ENCODE measurements around the gene PARP4.

The PARP4 gene

GRCh38 chr13:24459726-24460125 lies 52.9 kb downstream of the PARP4 start:
- Histone ChIP-seq H3K9me3 (no peaks in the 10 kb centered on the region), H3K27ac (no peak overlapping the region), H3K27me3 (no peaks in the 10 kb centered on the region), H3K4me1 (no peaks in the 10 kb centered on the region), H3K36me3 (peaks cover 54 to 67% (median 65%) of the 10 kb centered on the region in 3 donors), H3K4me3 (no peak overlapping the region)
- TF ChIP-seq, protein P1, sequence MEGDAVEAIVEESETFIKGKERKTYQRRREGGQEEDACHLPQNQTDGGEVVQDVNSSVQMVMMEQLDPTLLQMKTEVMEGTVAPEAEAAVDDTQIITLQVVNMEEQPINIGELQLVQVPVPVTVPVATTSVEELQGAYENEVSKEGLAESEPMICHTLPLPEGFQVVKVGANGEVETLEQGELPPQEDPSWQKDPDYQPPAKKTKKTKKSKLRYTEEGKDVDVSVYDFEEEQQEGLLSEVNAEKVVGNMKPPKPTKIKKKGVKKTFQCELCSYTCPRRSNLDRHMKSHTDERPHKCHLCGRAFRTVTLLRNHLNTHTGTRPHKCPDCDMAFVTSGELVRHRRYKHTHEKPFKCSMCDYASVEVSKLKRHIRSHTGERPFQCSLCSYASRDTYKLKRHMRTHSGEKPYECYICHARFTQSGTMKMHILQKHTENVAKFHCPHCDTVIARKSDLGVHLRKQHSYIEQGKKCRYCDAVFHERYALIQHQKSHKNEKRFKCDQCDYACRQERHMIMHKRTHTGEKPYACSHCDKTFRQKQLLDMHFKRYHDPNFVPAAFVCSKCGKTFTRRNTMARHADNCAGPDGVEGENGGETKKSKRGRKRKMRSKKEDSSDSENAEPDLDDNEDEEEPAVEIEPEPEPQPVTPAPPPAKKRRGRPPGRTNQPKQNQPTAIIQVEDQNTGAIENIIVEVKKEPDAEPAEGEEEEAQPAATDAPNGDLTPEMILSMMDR (IDR thresholded peaks at IDR 0.05) = no peak
- intact Hi-C loops (cut with DNase I; ENCODE audit: low total_unique reads) = no loop called here
- no peak for DNase-seq

- H3K36me3 ChIP-seq = peaks cover 59 to 72% (median 70%) of the 10 kb centered on the region in 3 donors
- no peak for DNase-seq
- H3K4me3 ChIP-seq = no peak overlapping the region
- no peaks in the 10 kb centered on the region for H3K27me3 ChIP-seq
- no peak overlapping the region for H3K27ac ChIP-seq
- intact Hi-C loops (cut with DNase I; ENCODE audit: low total_unique reads) = no loop called here
- H3K4me1 ChIP-seq = no peaks in the 10 kb centered on the region
- TF ChIP-seq, protein P1 (IDR thresholded peaks at IDR 0.05) = no peak
- H3K9me3 ChIP-seq = no peaks in the 10 kb centered on the region
These were observed 53.3 kb downstream of the PARP4 start for GRCh38 chr13:24459234-24459633.

- no peak for DNase-seq
- Histone ChIP-seq H3K4me3 (no peak overlapping the region), H3K36me3 (peaks cover 64 to 77% (median 75%) of the 10 kb centered on the region in 3 donors), H3K27me3 (no peaks in the 10 kb centered on the region), H3K9me3 (no peaks in the 10 kb centered on the region), H3K27ac (no peak overlapping the region), H3K4me1 (no peaks in the 10 kb centered on the region)
- TF ChIP-seq, protein P1 (IDR thresholded peaks at IDR 0.05) = no peak
- intact Hi-C loops (cut with DNase I; ENCODE audit: low total_unique reads) = no loop called here
These were observed 53.8 kb downstream of the PARP4 start for GRCh38 chr13:24458736-24459135.

DNA sequence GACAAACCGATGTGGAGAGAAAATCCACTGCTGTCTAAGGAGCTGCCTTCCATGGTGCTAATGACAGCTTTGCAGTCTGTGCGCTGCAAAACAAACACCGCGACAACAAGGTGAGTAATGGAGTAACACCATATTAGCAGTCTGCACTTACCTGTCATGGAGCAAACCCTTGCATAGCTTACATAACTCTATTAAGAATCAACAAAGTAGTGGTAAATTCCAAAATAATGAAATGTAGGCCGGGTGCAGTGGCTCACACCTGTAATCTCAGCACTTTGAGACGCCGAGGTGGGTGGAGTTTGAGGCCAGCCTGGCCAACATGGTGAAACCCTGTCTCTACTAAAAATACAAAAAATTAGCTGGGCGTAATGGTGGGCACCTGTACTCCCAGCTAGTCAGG lies 56.2 kb downstream of the PARP4 start:
- TF ChIP-seq, protein P1 (IDR thresholded peaks at IDR 0.05) = no peak
- Histone ChIP-seq H3K4me3 (no peak overlapping the region), H3K27me3 (no peaks in the 10 kb centered on the region), H3K4me1 (no peaks in the 10 kb centered on the region), H3K27ac (no peak overlapping the region), H3K36me3 (peaks cover 76 to 89% (median 87%) of the 10 kb centered on the region in 3 donors), H3K9me3 (no peaks in the 10 kb centered on the region)
- no peak for DNase-seq
- intact Hi-C loops (cut with DNase I; ENCODE audit: low total_unique reads) = no loop called here

DNA sequence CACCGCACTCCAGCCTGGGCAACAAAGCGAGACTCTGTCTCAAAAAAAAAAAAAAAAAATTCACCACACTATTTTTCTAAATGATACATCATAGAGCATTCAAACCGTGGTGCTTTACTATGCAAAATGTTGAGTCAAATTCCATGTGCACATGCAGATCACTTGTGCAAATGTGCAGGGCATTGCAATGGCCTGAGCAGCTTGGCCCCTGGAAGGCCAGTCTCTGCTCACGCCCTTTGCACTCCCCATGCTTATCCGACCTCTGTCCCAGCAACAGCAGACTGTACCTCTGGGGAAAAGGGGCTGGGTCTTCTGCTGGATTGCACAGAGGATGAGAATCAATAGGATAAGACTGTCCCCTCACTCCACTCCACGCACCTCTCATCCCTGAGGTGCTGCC lies 58.5 kb downstream of the PARP4 start:
- Histone ChIP-seq H3K4me1 (no peaks in the 10 kb centered on the region), H3K27me3 (no peaks in the 10 kb centered on the region), H3K4me3 (no peak overlapping the region), H3K27ac (no peak overlapping the region), H3K36me3 (peaks cover 78 to 90% (median 78%) of the 10 kb centered on the region in 3 donors), H3K9me3 (no peaks in the 10 kb centered on the region)
- TF ChIP-seq, protein P1 (IDR thresholded peaks at IDR 0.05) = no peak
- intact Hi-C loops (cut with DNase I; ENCODE audit: low total_unique reads) = no loop called here
- DNase-seq = no peak

DNA sequence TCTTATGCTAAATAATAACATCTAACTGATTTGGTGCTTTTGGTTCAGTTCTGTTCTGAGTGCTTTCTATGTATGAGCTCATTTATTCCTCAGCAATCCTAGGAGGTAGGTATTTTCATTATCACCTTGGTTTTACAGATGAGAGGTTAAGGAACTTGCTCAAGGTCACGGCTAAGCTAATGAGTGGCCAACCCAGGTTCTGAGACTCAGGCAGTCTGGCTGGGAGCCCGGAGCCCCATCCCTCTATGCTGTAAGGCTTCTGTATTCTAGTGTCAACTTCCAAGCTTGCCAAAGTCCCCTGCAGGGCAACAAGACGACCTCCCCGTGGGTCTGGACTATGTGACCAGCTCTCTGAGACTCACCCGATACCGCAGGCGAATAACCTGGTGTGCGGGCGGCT lies 60.5 kb downstream of the PARP4 start:
- H3K9me3 ChIP-seq = no peaks in the 10 kb centered on the region
- intact Hi-C loops (cut with DNase I; ENCODE audit: low total_unique reads) = no loop called here
- H3K27ac ChIP-seq = no peak overlapping the region
- DNase-seq = no peak
- H3K4me3 ChIP-seq = no peak overlapping the region
- TF ChIP-seq, protein P1 (IDR thresholded peaks at IDR 0.05) = no peak
- no peaks in the 10 kb centered on the region for H3K4me1 ChIP-seq
- peaks cover 72 to 92% (median 77%) of the 10 kb centered on the region in 3 donors for H3K36me3 ChIP-seq
- H3K27me3 ChIP-seq = no peaks in the 10 kb centered on the region

Data from tibial artery (tissue), 4 donors.